C4-2B (cell line): Measurements from ENCODE around the gene FUCA2.
A peak's percentile ranks its signal among the peaks of the same experiment; 100 is the strongest.

Experiments used
- H3K27ac ChIP-seq: fragments of 450-650 bp; 2 replicates; pipeline ENCODE4 v1.5.1; 2017
- CTCF ChIP-seq: fragments of 450-650 bp; conservative IDR thresholded peaks from 2 replicates; pipeline ENCODE4 v1.5.1; 2017; ENCODE audit warnings: mild to moderate bottlenecking
- ZFX ChIP-seq: fragments of 450-650 bp; IDR thresholded peaks from 2 replicates; pipeline ENCODE4 v1.6.1; 2017

The FUCA2 gene

GRCh38 chr6:143510991-143511891, at the start of gene FUCA2:
TSS of gene FUCA2 (minus strand) at chr6:143511720. CDS start at chr6:143511634, 86 bp downstream.
- peak; percentile 81 for TF ChIP-seq ZFX
- 0 out of 2 replicates have a peak, but pooled peaks have one; percentile 8 for TF ChIP-seq CTCF
- peak within 1 kb of the TSS; percentile 86 for H3K27ac ChIP-seq

GRCh38 chr6:143561105-143561704, 49.7 kb upstream of the FUCA2 start:
- no peak overlapping the region for H3K27ac ChIP-seq
- TF ChIP-seq CTCF = no peak
- TF ChIP-seq ZFX = no peak

- TF ChIP-seq CTCF (no peak), ZFX (no peak)
Observed at GRCh38 chr6:143559051-143559660, 47.6 kb upstream of the FUCA2 start.

GRCh38 chr6:143556529-143556928, 45.0 kb upstream of the FUCA2 start:
- H3K27ac ChIP-seq = no peak overlapping the region
- no peak for TF ChIP-seq ZFX

More at GRCh38 chr6:143559051-143559660, 47.6 kb upstream of the FUCA2 start:
- no peak overlapping the region for H3K27ac ChIP-seq

GRCh38 chr6:143555582-143555981, 44.1 kb upstream of the FUCA2 start:
- no peak for TF ChIP-seq ZFX
- TF ChIP-seq CTCF = no peak
- H3K27ac ChIP-seq = no peak overlapping the region

GRCh38 chr6:143555071-143555492, 43.6 kb upstream of the FUCA2 start:
- TF ChIP-seq CTCF (no peak), ZFX (no peak)
- no peak overlapping the region for H3K27ac ChIP-seq

- TF ChIP-seq CTCF (no peak), ZFX (no peak)
- H3K27ac ChIP-seq = no peak overlapping the region
Observed at GRCh38 chr6:143553337-143553736, 41.8 kb upstream of the FUCA2 start.
